Activated T-cell treated with anti-CD3 and anti-CD28 coated beads, Interleukin-2, amount 50 U/mL, for 4 hours (primary cell): Measurements from ENCODE around the gene IMPDH1. TPM values are rescaled to one million over a fixed set of nuclear protein-coding genes. Genes with fewer than 3 reads are reported as not detected.

Source experiments
- ATAC-seq, 2 donors: fragments of 200-7000 bp; cut with Tn5 transposase; one replicate each; pipeline ENCODE4 v1.10.0; 2021
- DNase-seq: peaks from one replicate; pipeline ENCODE4 v3.0.0-alpha.2; 2020
- H3K27me3 Mint-ChIP-seq: one replicate; pipeline ENCODE4 v1.8.0; 2021; ENCODE audit warnings: low read depth, mixed read lengths
- H3K36me3 Mint-ChIP-seq: one replicate; pipeline ENCODE4 v1.8.0; 2022; ENCODE audit warnings: mixed read lengths; ENCODE audit not compliant: insufficient read depth
- H3K4me1 Mint-ChIP-seq: one replicate; pipeline ENCODE4 v1.8.0; 2021; ENCODE audit warnings: low read depth, mixed read lengths
- H3K4me3 Mint-ChIP-seq: one replicate; pipeline ENCODE4 v1.8.0; 2021; ENCODE audit warnings: mild to moderate bottlenecking, moderate library complexity, mixed read lengths
- H3K9me3 Mint-ChIP-seq: one replicate; pipeline ENCODE4 v1.8.0; 2021; ENCODE audit warnings: mixed read lengths
- total RNA-seq, 3 donors: library from RNA; stranded (reverse); gene quantifications; one replicate each; pipeline ENCODE4 v1.2.1, GENCODE V29; 2021

Gene IMPDH1
- total RNA-seq, 3 donors from 2014 or later: 88.4 to 110 (median 109) TPM

- H3K9me3 Mint-ChIP-seq: no peaks in the 10 kb centered on the region
- DNase-seq (no peak), ATAC-seq (no peak)
- peaks cover 22% of the 10 kb centered on the region for H3K4me1 Mint-ChIP-seq
- H3K27me3 Mint-ChIP-seq: peaks cover 25% of the 10 kb centered on the region
- no peaks in the 10 kb centered on the region for H3K36me3 Mint-ChIP-seq
- no peak overlapping the region for H3K4me3 Mint-ChIP-seq
These were observed 51.5 kb downstream of the IMPDH1 start for GRCh38 chr7:128358233-128358632.

GRCh38 chr7:128357217-128357613, 52.6 kb downstream of the IMPDH1 start:
- H3K27me3 Mint-ChIP-seq: peaks cover 24% of the 10 kb centered on the region
- no peak overlapping the region for H3K4me3 Mint-ChIP-seq
- H3K4me1 Mint-ChIP-seq: peaks cover 18% of the 10 kb centered on the region
- no peak for DNase-seq
- H3K36me3 Mint-ChIP-seq: no peaks in the 10 kb centered on the region
- ATAC-seq: no peak
- H3K9me3 Mint-ChIP-seq: no peaks in the 10 kb centered on the region

DNA sequence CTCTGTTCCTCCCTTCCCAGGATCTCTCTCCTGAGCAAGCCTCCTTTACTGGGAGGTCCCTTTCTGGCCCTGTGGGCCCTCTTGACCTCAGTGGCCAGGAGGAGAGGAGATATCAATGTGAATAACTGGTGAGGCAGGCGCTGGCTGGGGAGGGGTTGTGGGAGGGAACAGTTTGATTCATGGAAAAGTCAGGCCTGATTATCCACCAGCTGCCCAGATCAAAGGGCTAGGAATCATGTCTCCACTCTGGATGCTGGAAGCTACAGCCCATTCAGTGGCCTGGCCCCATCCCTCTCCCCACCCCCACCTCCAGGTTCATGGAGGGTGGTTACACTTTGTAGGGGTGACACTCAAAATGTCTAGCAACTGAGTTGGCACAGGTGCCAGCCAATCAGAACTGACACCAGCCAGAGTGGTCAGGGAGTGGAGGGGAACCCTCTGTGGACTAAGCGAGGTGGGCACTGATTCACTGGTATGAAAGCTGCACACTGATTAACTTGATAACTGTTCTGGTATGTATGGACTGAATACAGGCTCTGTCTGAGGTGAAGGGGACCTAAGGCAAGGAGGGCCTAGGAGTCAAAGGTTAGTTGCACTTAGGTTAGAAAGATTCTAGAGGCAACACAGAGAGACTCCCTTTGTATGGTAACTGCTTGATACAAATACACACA, 53.1 kb downstream of the IMPDH1 start:
- Mint-ChIP-seq H3K4me1 (peaks cover 12% of the 10 kb centered on the region), H3K9me3 (no peaks in the 10 kb centered on the region), H3K4me3 (no peak overlapping the region), H3K27me3 (peaks cover 19% of the 10 kb centered on the region), H3K36me3 (no peaks in the 10 kb centered on the region)
- ATAC-seq (no peak), DNase-seq (no peak)

GRCh38 chr7:128353610-128354009, 56.2 kb downstream of the IMPDH1 start:
- no peaks in the 10 kb centered on the region for H3K36me3 Mint-ChIP-seq
- ATAC-seq (no peak), DNase-seq (no peak)
- peaks cover 8% of the 10 kb centered on the region for H3K4me1 Mint-ChIP-seq
- no peak overlapping the region for H3K4me3 Mint-ChIP-seq
- H3K9me3 Mint-ChIP-seq: no peaks in the 10 kb centered on the region
- H3K27me3 Mint-ChIP-seq: peaks cover 35% of the 10 kb centered on the region

GRCh38 chr7:128353189-128353588, 56.6 kb downstream of the IMPDH1 start:
- H3K4me1 Mint-ChIP-seq: peaks cover 8% of the 10 kb centered on the region
- no peak for DNase-seq
- no peak overlapping the region for H3K4me3 Mint-ChIP-seq
- H3K36me3 Mint-ChIP-seq: no peaks in the 10 kb centered on the region
- H3K9me3 Mint-ChIP-seq: no peaks in the 10 kb centered on the region
- ATAC-seq: no peak
- peaks cover 36% of the 10 kb centered on the region for H3K27me3 Mint-ChIP-seq

GRCh38 chr7:128352636-128353035, 57.1 kb downstream of the IMPDH1 start:
- ATAC-seq: no peak
- no peak for DNase-seq
- H3K4me1 Mint-ChIP-seq: peaks cover 8% of the 10 kb centered on the region
- H3K36me3 Mint-ChIP-seq: no peaks in the 10 kb centered on the region
- H3K9me3 Mint-ChIP-seq: no peaks in the 10 kb centered on the region
- H3K4me3 Mint-ChIP-seq: no peak overlapping the region
- H3K27me3 Mint-ChIP-seq: peaks cover 37% of the 10 kb centered on the region

DNA sequence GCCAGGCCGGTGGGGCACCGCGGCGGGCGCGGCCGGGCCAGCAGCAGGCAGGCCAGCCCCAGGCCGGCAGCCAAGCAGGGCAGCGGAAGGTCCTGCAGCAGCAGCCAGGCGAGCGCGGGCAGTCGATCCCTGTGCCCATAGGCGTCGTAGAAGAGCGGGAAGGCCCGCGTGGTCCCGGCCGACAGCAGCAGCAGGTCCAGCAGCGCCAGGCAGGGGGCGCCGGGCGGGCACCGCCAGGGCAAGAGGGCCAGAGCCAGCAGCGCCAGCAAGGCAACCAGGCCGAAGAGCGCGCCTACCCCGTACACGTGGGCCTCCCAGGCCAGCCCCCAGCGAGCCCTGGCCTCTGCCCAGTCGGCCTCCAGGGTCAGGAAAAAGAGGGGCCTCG, 57.6 kb downstream of the IMPDH1 start:
- H3K27me3 Mint-ChIP-seq: peaks cover 40% of the 10 kb centered on the region
- peak; percentile 52 to 54 for ATAC-seq
- H3K4me3 Mint-ChIP-seq: no peak overlapping the region
- H3K9me3 Mint-ChIP-seq: no peaks in the 10 kb centered on the region
- no peaks in the 10 kb centered on the region for H3K36me3 Mint-ChIP-seq
- peak; percentile 26 for DNase-seq
- H3K4me1 Mint-ChIP-seq: peaks cover 8% of the 10 kb centered on the region

DNA sequence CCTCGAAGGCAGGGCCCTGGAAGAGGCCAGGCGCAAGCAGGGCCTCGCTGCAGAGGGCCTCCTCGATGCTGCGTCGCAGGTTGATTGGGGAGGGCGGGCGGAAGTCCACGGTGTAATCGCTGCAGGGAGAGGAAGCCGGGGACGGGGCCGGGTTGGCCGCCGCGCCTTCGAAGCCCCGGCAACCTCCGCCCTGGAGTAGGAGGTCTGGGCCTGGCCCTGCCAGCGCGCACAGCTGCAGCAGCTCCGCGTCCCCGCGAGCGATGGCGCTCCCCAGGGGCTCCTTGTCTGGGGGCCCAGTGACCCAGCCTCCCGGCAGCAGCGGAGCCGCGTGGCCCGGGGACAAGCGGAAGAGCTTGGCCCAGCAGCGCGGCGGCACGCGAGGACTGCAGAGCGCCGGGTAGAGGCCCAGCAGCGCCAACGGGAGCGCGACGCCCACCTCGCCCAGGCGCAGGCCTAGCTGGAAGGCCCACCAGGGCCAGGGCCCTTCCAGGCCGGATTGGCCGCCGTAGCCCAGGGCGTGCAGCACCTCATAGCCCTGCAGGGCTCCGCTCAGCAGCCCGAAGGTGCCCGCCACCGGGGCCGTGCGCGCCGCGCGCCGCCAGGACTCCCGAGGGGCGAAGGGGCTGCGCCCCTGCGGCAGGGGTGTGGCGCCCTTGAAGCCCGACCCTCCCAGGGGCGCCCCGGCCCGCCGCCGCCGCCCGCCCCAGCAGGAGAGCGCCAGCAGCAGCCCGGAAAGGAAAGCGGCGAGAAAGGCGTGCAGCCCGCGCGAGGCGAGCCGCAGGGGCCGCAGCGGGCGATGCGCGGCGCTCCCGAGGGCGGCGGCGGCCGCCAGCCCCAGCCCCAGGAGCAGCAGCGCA, 58.3 kb downstream of the IMPDH1 start:
- H3K9me3 Mint-ChIP-seq: no peaks in the 10 kb centered on the region
- no peak for DNase-seq
- peaks cover 8% of the 10 kb centered on the region for H3K4me1 Mint-ChIP-seq
- H3K36me3 Mint-ChIP-seq: no peaks in the 10 kb centered on the region
- H3K4me3 Mint-ChIP-seq: no peak overlapping the region
- H3K27me3 Mint-ChIP-seq: peaks cover 40% of the 10 kb centered on the region
- peak; percentile 52 to 60 for ATAC-seq

DNA sequence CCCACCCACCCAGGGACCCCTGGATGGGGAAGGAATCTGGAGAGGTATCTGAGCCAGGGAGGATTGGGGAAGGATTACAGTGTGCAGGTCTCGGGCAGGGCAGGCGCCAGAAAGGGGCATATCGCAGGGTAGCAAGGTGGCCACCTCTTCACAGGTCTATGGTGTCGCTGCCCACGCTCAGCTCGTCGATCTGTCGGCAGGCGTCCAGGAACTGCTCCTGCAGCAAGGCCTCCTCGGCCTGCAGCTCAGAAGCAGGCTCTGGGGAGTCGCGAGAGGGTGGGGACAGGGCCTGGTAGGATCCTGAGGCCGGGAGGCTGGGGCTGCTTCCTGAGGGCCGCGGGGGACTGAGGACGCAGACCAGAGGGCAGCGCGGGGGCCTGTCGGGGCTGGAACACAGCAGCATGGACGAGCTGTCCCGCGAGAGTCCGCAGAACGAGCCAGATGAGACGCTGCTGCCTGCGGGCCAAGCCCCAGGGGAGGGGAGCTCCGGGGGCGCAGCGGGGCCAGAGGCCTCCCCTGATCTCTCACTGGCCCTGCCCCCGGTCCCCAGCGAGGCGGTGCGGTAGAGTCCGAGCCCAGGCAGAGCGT, 59.0 kb downstream of the IMPDH1 start:
- no peak for ATAC-seq
- H3K27me3 Mint-ChIP-seq: peaks cover 40% of the 10 kb centered on the region
- DNase-seq: no peak
- peaks cover 8% of the 10 kb centered on the region for H3K4me1 Mint-ChIP-seq
- no peaks in the 10 kb centered on the region for H3K36me3 Mint-ChIP-seq
- H3K4me3 Mint-ChIP-seq: no peak overlapping the region
- H3K9me3 Mint-ChIP-seq: no peaks in the 10 kb centered on the region

DNA sequence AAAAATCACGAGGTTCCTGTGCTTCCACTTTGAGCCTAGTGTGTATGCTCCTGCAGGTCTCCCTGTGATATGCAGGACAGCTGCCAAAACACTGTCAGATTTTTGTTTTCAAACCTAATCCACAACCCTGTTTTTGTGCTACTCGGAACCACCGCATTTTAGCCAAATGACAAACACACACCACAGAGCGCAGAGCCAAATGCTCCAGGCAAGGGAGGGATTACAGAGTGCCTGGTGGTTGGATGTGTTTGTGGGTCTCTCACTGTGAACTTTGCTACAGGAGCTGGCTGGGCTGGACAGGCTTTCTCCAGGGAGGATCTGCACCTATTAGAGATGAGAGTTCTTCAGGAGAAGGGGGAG, 60.3 kb downstream of the IMPDH1 start:
- H3K4me1 Mint-ChIP-seq: peaks cover 8% of the 10 kb centered on the region
- H3K36me3 Mint-ChIP-seq: no peaks in the 10 kb centered on the region
- DNase-seq: no peak
- ATAC-seq: no peak
- H3K27me3 Mint-ChIP-seq: peaks cover 40% of the 10 kb centered on the region
- no peaks in the 10 kb centered on the region for H3K9me3 Mint-ChIP-seq
- no peak overlapping the region for H3K4me3 Mint-ChIP-seq

- Mint-ChIP-seq H3K9me3 (no peaks in the 10 kb centered on the region), H3K4me1 (peaks cover 9% of the 10 kb centered on the region), H3K4me3 (no peak overlapping the region), H3K36me3 (no peaks in the 10 kb centered on the region), H3K27me3 (peaks cover 26% of the 10 kb centered on the region)
- ATAC-seq (no peak), DNase-seq (peak; percentile 43)
These were observed 62.1 kb downstream of the IMPDH1 start for GRCh38 chr7:128347647-128348097.

DNA sequence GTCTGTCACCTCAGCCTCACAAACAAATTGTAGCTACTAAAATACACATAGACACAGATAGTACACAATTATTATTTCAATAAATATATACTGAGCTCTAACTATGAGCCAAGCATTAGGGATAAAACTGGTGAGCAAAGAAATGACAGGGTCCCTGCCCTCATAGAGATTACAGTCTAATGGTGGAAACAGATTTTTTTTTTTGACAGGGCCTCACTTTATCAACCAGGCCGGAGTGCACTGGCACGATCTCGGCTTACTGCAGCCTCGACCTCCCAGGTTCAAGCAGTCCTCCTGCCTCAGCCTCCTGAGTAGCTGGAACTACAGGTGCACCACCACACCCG, 65.4 kb downstream of the IMPDH1 start:
- no peak for ATAC-seq
- Mint-ChIP-seq H3K4me3 (peak overlapping the region; percentile 31), H3K4me1 (peaks cover 24% of the 10 kb centered on the region), H3K36me3 (peaks cover 5% of the 10 kb centered on the region), H3K9me3 (no peaks in the 10 kb centered on the region), H3K27me3 (peaks cover 12% of the 10 kb centered on the region)
- DNase-seq: no peak

- H3K4me3 Mint-ChIP-seq: peak within 1 kb of the TSS; percentile 97
- peaks cover 24% of the 10 kb centered on the region for H3K4me1 Mint-ChIP-seq
These were observed 66.0 kb downstream of the IMPDH1 start, which contains the start of gene RBM28 for GRCh38 chr7:128343554-128344430. TSS of gene RBM28 (minus strand) at chr7:128343908. CDS start at chr7:128343793, 115 bp downstream.

More at GRCh38 chr7:128343554-128344430, 66.0 kb downstream of the IMPDH1 start, which contains the start of gene RBM28:
- Mint-ChIP-seq H3K9me3 (no peaks in the 10 kb centered on the region), H3K27me3 (peaks cover 6% of the 10 kb centered on the region), H3K36me3 (peaks cover 6% of the 10 kb centered on the region)
- ATAC-seq: peak; percentile 95 to 97
- DNase-seq: peak; percentile 73
